GM18907 (cell line): Measurements from ENCODE around the gene INKA1.

ENCODE experiments used
- ATAC-seq: cut with Tn5 transposase; IDR thresholded peaks from one replicate; pipeline ENCODE4 v1.9.1; 2021; ENCODE audit warnings: mild to moderate bottlenecking, moderate library complexity; ENCODE audit not compliant: unreplicated experiment

The INKA1 gene

GRCh38 chr3:49786357-49787181 lies 16.5 kb upstream of the INKA1 start, which contains the start of gene IP6K1:
Gene IP6K1, minus strand, starts transcription at chr3:49786542. Its CDS starts 38,502 bp downstream, at chr3:49748040.
- ATAC-seq, result peak; percentile 98

GRCh38 chr3:49787182-49787464 lies 15.9 kb upstream of the INKA1 start:
- no peak for ATAC-seq

DNA sequence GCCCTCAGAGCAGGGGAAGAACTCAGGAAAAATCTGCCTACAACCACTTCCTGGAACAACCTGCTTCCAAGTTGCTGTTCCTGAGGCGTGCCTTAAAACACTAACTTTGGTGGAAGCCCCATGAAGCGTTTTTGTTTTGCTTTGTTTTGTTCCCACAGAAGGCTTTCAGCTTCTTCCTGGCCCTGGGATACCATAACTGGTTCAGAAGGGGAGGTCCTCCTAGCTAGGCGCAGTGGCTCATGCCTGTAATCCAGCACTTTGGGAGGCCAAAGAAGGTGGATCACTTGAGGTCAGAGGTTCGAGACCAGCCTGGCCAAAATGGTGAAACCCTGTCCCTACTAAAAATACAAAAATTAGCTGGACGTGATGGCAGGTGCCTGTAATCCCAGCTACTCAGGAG lies 15.5 kb upstream of the INKA1 start:
- no peak for ATAC-seq

GRCh38 chr3:49788056-49788455 lies 15.0 kb upstream of the INKA1 start:
- ATAC-seq, result no peak

DNA sequence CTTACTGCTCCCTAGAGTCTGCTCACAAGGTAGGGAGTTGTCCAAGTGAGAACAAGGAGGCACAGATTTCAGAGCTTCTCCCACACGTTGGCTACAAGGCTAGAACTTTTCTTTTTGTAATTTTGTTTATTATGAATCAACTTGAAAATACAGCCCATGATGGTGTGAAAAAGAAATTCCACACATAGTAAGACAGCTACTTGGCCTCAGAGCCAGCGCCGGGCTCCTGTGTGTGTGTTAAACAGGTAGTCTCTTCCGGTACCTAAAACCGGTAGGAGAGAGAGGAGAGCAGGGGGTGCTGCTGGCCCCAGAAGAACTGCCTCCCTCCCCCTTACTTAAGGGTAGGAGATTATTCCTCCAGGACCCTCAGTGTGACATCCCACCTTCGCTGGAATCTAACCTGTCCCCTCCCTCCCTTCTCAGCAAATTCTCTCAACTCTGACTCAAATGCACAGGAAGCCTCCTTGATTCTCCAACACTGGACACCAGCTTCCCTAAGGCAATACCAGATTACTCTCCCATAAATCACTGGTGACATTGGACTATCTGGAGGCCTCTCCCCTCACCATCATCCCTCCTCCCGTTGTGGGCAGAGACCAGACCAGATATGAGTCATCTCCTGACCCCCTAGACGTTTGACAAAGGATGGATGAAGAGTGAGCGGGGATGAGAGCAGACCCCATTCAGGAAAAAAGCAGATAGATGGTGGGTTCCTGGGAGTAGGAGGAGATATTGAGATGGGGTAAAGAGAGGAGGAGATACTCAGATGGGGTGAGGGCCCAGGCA lies 12.2 kb upstream of the INKA1 start:
- no peak for ATAC-seq

DNA sequence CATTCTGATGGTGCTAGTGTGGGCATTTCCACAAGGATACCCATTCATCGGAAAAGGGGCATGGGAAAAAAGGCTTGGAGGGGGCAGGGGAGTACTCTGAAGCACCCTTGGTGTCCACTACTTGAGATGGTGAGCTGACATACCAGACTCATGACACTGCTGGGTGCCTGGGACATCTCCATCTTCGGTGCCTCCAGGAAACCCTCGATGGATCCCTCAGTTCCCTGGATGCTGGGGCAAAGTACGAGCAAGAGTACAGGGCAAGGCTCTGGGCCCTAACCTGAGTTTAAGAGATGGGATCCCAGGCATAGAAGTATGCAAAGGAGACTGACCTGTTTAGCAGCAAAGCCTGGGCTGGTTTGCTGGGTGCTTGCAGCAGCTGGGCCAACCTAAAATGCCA lies 11.5 kb upstream of the INKA1 start:
- no peak for ATAC-seq

DNA sequence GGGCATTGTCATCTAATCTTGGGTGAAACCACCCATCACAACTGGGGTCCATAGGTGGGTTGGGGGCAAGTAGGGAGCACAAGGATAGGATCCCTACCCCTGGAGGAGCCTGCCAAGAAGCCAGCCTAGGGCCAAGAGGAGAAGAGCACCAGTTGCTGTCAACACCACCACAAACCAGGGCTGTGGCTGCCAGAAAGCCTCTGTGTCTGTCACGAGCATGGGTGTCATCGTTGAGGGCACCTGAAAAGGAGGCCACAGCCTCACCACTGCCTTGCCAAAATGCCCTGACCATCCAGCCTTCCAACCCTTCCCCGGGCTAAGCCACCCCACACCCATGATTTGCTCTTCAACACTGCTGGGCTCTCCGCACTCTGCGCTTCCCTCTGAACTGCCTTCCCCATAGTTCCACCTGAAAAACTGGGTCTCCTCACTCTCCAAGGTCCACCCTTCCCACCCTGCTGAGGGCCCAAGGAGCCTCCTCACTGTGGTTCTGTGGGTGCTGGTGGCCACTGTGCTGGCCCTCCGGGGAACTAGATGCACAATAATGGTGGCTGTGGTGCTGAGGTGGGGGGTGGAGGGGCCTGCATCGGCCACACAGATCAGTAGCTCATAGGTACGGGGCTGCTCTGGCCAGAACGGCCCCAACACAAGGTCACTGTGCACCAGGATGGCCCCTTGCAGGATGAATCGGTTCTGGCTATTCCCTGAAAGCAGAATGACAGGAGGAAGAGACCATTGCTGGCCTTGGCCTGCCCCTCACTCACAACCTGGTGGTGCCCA lies 10.5 kb upstream of the INKA1 start:
- ATAC-seq, result no peak

DNA sequence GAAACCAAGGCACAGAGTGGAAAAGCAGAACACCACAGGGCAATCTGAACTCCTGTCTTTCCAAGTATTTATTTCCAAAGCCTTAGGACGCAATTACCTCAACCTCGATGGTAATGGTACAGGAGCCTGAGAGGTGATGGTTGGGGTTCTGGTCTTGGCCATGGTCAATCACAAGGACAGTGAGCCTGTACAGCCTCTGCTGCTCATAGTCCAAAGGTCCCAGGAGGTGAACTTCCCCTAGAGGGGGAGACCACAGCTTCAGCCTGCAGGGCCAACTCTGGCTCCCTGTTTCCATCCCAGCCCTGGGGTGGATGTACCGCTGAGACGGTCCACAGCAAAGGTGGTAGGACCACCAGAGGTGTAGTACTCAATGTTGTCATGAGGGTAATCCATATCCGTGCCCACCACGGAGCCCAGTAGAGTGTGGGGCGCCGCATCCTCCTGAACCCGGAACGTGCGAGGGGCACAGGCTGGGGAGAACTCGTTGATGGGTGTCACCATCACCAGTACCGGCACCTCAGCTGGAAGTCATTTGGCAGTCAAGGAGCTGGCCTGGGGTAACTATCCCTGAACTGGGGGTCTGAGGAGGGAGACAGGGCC lies 9.5 kb upstream of the INKA1 start:
- no peak for ATAC-seq

DNA sequence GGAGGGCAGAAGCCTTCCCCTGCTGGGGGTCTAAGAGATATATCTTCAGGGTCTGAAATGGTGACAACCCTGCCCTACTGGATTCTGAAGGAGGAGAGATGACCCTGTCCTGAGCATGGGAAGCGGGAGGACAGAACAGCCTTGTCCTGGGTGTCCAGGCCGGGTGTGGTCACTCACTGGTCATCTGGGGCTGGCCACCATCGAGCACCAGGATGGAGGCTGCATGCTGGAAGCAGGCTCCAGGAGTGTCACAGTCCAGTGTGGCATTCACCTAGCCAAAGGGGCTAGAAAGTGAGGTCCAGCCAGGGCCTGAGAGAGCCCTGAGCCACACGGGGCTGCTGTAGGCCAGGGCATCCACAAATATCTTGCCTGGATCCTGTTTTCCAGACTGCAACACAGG lies 8.6 kb upstream of the INKA1 start:
- ATAC-seq, result no peak

DNA sequence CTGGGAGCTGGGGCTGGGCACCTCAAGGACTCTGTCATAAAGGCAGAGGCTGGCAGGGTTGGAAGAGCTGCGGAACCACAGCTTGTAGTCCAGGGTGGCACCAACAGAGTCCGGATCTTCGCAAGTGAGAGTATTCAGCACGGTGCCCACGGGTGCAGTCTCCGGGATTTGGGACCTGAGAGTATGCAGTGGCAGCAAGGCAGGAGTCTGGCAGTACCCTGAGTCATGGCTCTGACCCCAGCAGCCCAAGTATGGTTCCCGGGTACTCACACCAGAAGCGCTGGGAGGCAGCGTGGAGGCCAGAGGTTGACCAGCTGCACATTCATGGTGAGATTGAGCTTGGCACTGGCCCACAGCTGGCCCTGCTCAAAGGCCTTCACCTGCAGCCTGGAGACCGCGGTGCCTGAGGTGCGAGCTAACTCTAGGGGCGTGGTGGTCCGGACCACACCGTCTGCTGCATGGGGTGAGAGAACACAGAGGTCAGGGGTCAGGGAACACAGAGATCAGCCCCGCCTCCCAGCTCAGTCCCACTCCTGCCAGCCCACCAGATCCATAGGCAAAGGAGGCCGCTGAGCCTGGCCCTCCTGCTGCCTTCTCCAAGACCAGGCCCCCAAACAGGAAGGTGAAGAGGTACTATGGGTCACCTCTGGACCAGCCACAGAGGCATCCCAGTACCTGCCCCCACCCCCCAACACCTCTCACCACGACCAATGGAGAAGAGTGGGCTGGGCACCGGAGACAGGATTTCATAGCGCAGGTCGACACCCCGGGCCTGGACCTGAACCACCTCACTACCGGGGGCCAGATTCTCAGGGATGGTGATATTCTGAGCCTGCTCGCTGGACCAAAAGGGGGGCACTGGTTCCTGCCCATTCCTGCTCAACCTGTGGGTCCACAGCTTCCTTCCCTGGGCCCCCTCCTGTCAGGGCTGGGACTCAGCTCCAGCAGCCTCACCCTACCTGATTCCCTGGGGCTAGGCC lies 7.8 kb upstream of the INKA1 start:
- ATAC-seq, result no peak

DNA sequence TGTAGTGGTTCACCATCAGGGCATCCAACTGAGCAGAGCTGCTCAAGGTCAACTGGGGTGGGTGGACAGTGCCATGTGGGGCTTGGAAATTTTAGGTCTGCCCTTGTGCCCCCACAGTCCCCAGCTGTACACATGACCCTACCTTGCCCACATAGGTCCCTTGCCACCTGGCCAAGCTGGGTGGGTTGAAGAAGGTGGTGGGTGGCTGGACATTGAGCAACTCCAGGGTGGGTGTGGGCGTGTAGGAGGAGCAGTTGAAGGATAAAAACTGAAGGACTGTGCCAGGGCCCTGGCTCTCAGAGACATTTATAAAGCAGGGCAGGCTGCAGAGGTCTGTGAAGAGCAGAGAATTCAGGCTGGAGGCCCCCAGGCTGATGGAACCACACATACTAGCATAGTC lies 4.0 kb upstream of the INKA1 start:
- ATAC-seq, result no peak

GRCh38 chr3:49799761-49800160 lies 3.3 kb upstream of the INKA1 start, which contains the start of gene CDHR4:
Gene CDHR4, minus strand, starts transcription at chr3:49799873. Its CDS starts 61 bp downstream, at chr3:49799812.
- no peak for ATAC-seq

- no peak for ATAC-seq
Measured at GRCh38 chr3:49801160-49801559, 1.9 kb upstream of the INKA1 start.

- peak; percentile 9 for ATAC-seq
Measured at GRCh38 chr3:49803465-49804140, 542 bp downstream of the INKA1 start.

DNA sequence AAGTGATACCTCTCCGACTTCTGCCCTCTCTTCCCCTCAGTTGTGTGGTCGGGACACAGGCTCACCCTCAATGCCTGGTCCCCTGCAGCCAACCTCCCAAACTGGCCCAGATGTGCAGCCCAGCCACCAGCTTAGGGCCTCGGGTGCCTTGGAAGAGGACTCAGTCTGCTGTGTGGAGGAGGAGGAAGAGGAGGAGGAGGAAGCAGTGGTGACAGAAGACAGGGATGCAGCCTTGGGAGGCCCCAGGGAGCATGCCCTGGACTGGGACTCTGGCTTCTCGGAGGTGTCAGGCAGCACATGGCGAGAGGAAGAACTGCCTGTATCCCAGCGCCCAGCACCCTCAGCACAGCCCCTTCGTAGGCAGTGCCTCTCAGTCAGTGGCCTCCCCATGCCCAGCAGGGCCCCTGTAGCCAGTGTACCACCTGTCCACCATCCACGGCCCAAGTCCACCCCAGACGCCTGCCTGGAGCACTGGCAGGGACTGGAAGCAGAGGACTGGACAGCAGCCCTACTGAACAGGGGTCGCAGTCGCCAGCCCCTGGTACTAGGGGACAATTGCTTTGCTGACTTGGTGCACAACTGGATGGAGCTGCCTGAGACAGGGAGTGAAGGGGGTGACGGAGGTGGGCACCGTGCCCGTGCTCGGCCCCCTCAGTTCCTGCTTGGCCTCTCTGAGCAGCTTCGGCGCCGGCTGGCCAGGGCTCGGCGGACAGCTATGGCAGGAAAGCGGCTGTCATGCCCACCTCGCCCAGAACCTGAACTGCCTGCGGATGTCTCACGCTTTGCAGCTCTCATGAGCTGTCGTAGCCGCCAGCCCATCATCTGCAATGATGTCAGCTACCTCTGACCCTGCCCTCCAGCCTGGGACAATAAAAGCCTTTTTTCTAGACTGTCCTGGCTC lies 1.3 kb downstream of the INKA1 start:
- no peak for ATAC-seq

DNA sequence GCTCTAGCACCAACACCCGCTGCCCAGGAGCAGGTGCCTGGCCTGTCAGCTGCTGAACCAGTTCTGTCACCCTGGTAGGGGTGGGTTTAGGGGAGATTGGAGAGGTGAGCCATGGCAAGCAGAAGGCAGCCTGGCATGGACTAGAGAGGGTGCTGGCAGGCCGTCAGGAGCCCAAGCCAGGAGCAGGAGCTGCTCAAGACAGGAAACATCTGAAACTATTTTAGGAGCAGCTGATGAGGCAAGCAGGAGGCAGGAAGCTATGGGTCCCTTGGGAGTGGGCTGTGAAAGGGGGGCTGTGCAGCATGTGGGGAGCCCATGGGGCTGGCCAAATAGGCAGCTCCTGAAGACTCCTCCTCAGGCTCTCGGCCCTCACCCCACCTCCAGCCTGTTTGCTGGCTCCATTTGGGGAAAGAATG lies 2.3 kb downstream of the INKA1 start:
- ATAC-seq, result no peak

DNA sequence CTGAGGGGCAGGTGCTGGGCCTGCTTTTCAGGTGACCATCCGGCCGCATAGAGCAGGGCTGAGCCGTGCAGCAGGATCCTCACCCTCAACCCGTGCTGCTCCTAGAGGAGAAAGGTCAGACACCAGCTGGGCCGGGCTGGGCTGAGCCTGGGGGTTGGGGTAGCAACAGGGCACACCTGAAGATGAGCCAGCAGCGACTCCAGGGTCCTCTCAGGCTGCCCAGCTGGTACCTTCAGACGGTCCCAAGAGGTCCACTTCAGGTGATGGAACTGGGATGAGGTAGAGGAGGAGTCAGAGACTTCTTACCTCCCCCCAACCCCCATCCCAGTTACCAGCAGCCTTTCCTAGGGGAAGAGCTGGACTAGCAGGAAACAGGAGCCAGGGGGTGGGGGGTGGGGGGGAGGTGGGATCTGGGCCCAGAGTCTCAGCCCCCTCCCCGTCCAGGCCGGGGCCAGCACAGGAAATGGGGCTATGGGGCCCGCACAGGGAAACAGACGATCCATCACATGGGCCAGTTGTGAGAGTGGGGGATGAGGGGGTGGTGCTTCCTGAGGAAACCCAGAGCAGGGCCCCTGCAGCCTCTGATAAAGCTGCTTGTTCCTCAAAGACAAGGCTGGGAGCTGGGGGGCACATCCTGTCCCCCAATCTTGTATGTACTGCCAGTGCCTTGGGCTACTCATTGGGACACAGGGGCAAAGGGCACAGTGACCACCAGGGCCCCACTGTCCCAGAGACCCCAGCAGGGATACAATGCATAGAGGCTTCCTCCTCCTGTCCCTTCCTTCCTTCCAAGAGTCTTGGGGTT lies 3.0 kb downstream of the INKA1 start:
- no peak for ATAC-seq
